Measurements from ENCODE around the gene RSPH1. TPM values are rescaled to one million over a fixed set of nuclear protein-coding genes. Genes with fewer than 3 reads are reported as not detected.

Gene RSPH1
- total and polyA plus RNA-seq, 2 of the 4 experiments (the other 2 are of a cell fraction) = not detected

DNA sequence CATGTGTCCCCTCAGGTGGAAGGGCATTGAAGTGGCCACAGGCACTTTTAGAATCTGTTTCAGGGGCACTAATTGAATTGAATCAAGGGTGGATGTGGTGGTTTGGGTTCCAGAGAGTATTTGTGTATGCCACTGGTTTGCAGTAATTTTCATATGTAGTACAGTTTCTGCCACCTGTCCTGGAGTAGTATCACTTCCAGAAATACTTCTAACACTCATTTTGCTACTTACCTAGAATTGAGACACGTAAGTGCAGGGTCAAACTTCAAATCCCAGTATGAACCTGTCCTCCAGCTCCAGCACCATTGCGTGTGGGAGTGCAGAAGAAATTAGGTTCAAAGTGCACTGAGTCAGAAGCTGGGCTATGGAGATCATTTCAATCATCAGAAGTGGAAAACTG, 26.8 kb downstream of the RSPH1 start:
- no peak overlapping the region for H3K9ac ChIP-seq (ENCODE audit: low read depth, low read length)
- no peak overlapping the region for H3K4me3 ChIP-seq (ENCODE audit: insufficient read depth, low read depth, low read length)
- H3K23ac ChIP-seq (ENCODE audit: low read depth, low read length) = no peak overlapping the region
- dilution Hi-C loops (cut with HindIII; ENCODE audit: low sequenced_read_pairs, unreplicated experiment) (no loop called here), intact Hi-C loops (cut with micrococcal nuclease) (no loop called here), in situ Hi-C loops (cut with MboI; ENCODE audit: low sequenced_read_pairs) (no loop called here)
- H3K14ac ChIP-seq (replicated peaks; ENCODE audit: low read depth, low read length) = no peak overlapping the region
- TF ChIP-seq RCOR1 (IDR thresholded peaks at IDR 0.05; ENCODE audit: insufficient replicate concordance, low read length) = no peak
- TF ChIP-seq, protein P1, sequence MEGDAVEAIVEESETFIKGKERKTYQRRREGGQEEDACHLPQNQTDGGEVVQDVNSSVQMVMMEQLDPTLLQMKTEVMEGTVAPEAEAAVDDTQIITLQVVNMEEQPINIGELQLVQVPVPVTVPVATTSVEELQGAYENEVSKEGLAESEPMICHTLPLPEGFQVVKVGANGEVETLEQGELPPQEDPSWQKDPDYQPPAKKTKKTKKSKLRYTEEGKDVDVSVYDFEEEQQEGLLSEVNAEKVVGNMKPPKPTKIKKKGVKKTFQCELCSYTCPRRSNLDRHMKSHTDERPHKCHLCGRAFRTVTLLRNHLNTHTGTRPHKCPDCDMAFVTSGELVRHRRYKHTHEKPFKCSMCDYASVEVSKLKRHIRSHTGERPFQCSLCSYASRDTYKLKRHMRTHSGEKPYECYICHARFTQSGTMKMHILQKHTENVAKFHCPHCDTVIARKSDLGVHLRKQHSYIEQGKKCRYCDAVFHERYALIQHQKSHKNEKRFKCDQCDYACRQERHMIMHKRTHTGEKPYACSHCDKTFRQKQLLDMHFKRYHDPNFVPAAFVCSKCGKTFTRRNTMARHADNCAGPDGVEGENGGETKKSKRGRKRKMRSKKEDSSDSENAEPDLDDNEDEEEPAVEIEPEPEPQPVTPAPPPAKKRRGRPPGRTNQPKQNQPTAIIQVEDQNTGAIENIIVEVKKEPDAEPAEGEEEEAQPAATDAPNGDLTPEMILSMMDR (conservative IDR thresholded peaks at IDR 0.05; ENCODE audit: low read depth, low read length) = no peak
- TF ChIP-seq RAD21 (IDR thresholded peaks at IDR 0.05; ENCODE audit: low read length) = no peak
- no peak for TF ChIP-seq FOS (IDR thresholded peaks at IDR 0.05; ENCODE audit: low read depth, low read length)
- no peak for TF ChIP-seq CHD1 (IDR thresholded peaks at IDR 0.05; ENCODE audit: low read depth, low read length)
- TF ChIP-seq SMC3 (IDR thresholded peaks at IDR 0.05; ENCODE audit: low read depth, low read length) = no peak
- TF ChIP-seq, protein P2, sequence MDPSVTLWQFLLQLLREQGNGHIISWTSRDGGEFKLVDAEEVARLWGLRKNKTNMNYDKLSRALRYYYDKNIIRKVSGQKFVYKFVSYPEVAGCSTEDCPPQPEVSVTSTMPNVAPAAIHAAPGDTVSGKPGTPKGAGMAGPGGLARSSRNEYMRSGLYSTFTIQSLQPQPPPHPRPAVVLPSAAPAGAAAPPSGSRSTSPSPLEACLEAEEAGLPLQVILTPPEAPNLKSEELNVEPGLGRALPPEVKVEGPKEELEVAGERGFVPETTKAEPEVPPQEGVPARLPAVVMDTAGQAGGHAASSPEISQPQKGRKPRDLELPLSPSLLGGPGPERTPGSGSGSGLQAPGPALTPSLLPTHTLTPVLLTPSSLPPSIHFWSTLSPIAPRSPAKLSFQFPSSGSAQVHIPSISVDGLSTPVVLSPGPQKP (IDR thresholded peaks at IDR 0.05; ENCODE audit: borderline replicate concordance, low read depth, low read length) = no peak
- TF ChIP-seq MXI1 (IDR thresholded peaks at IDR 0.05; ENCODE audit: borderline replicate concordance, low read depth, low read length) = no peak
- TF ChIP-seq BHLHE40 (IDR thresholded peaks at IDR 0.05; ENCODE audit: low read depth, low read length) = no peak
- TF ChIP-seq CEBPB (IDR thresholded peaks at IDR 0.05; ENCODE audit: low read depth, low read length) = no peak
- no peak for TF ChIP-seq USF2 (IDR thresholded peaks at IDR 0.05; ENCODE audit: low read depth, low read length)
- H2BK20ac ChIP-seq (ENCODE audit: low read depth, low read length) = no peak overlapping the region
- H2AK5ac ChIP-seq (ENCODE audit: low read depth, low read length) = no peak overlapping the region
- no peaks in the 10 kb centered on the region for H3K9me3 ChIP-seq (ENCODE audit: control insufficient read depth, insufficient read depth, low read length)
- no peaks in the 10 kb centered on the region for H4K20me1 ChIP-seq (ENCODE audit: insufficient read depth, low read length)
- H3K36me3 ChIP-seq (ENCODE audit: control insufficient read depth, insufficient read depth, low read length) = no peaks in the 10 kb centered on the region
- H3K4me1 ChIP-seq (ENCODE audit: control insufficient read depth, insufficient read depth, low read length) = no peaks in the 10 kb centered on the region
- POLR2A ChIA-PET (ENCODE audit: unreplicated experiment) = no interaction called here
- H3K27me3 ChIP-seq (ENCODE audit: control insufficient read depth, insufficient read depth, low read length) = peaks cover 7% of the 10 kb centered on the region
- H2BK5ac ChIP-seq (ENCODE audit: low read depth, low read length, poor library complexity, severe bottlenecking) = no peak overlapping the region
- CTCF ChIA-PET = no interaction called here
- no peak overlapping the region for H2BK15ac ChIP-seq (ENCODE audit: low read depth, low read length)
- H3K18ac ChIP-seq (ENCODE audit: low read depth, low read length) = no peak overlapping the region
- no CpG with 5 or more reads among the region's 2 CpGs for WGBS, 2 experiments (ENCODE audit: extremely low coverage in 2 of 2, insufficient read length in 1 of 2)
- no peak overlapping the region for H3K56ac ChIP-seq (ENCODE audit: extremely low read depth, insufficient read depth, low read length)
- DNase-seq (no peak), ATAC-seq (ENCODE audit: low read depth) (no peak)
- no peaks in the 10 kb centered on the region for H3K79me1 ChIP-seq (ENCODE audit: low read depth in 1 of 2, low read length in 2 of 2)
- BruUV-seq (replicated peaks) = no TSS peak
- H2AFZ ChIP-seq (replicated peaks; ENCODE audit: low read length, poor library complexity) = no peak overlapping the region
- H3K9me1 ChIP-seq (ENCODE audit: insufficient read depth, low read length) = no peaks in the 10 kb centered on the region
- H4K91ac ChIP-seq (ENCODE audit: insufficient read depth, low read depth, low read length) = no peak overlapping the region
- H4K5ac ChIP-seq (ENCODE audit: low read depth, low read length) = no peak overlapping the region
- no peak overlapping the region for H3K27ac ChIP-seq (ENCODE audit: insufficient read depth, low read length)
- no peak overlapping the region for H2BK120ac ChIP-seq (ENCODE audit: low read depth, low read length)
- no peak overlapping the region for H2AK9ac ChIP-seq (replicated peaks; ENCODE audit: low read depth, low read length, poor library complexity)
- no peak overlapping the region for H3K4ac ChIP-seq (ENCODE audit: low read depth, low read length)
- H3K4me2 ChIP-seq (ENCODE audit: low read depth, low read length) = no peak overlapping the region
- H4K8ac ChIP-seq (ENCODE audit: low read depth in 2 of 2, low read length in 2 of 2) = no peak overlapping the region

Measured in IMR-90 (cell line).